H1 (cell line): ENCODE measurements around the gene HAVCR1. TPM values are rescaled to one million over a fixed set of nuclear protein-coding genes. Genes with fewer than 3 reads are reported as not detected.

ENCODE experiments used
- polyA plus RNA-seq, 7 experiments: library from polyadenylated mRNA; depleted of rRNA in 3 of 7; stranded (reverse) in 5 of 7; unstranded in 2 of 7; fragments of >200 nt in 5 of 7; fragments of 200-250 nt in 2 of 7; gene quantifications; 1 replicate in 5 of 7; 2 replicates in 1 of 7; 4 replicates in 1 of 7; pipeline versions ENCODE4 v1.2.1 to v1.2.3, GENCODE V29; 2011 to 2013; ENCODE audit warnings: missing spikeins in 2 of 7, mixed read lengths in 2 of 7
- total RNA-seq: library from RNA; stranded (reverse); fragmentation: NEBNext Ultra II Directional; extraction: Animal tissue kit (Norgen Biotek cat#: 25700); gene quantifications from 2 replicates; pipeline ENCODE4 v1.2.1, GENCODE V29; 2021
- TF ChIP-seq, protein P1 (sequence below): fragments of 300-600 bp; sonication (generic); IDR thresholded peaks from 2 replicates; pipeline ENCODE4 v1.7.1; 2012; ENCODE audit warnings: low read length, moderate library complexity, mild to moderate bottlenecking, inconsistent platforms; ENCODE audit not compliant: insufficient replicate concordance

The HAVCR1 gene
- total and polyA plus RNA-seq, 2 of the 8 experiments (the other 6 are each of a cell fraction or from before 2014, with no cell fraction given) = not detected

- TF ChIP-seq, protein P1, sequence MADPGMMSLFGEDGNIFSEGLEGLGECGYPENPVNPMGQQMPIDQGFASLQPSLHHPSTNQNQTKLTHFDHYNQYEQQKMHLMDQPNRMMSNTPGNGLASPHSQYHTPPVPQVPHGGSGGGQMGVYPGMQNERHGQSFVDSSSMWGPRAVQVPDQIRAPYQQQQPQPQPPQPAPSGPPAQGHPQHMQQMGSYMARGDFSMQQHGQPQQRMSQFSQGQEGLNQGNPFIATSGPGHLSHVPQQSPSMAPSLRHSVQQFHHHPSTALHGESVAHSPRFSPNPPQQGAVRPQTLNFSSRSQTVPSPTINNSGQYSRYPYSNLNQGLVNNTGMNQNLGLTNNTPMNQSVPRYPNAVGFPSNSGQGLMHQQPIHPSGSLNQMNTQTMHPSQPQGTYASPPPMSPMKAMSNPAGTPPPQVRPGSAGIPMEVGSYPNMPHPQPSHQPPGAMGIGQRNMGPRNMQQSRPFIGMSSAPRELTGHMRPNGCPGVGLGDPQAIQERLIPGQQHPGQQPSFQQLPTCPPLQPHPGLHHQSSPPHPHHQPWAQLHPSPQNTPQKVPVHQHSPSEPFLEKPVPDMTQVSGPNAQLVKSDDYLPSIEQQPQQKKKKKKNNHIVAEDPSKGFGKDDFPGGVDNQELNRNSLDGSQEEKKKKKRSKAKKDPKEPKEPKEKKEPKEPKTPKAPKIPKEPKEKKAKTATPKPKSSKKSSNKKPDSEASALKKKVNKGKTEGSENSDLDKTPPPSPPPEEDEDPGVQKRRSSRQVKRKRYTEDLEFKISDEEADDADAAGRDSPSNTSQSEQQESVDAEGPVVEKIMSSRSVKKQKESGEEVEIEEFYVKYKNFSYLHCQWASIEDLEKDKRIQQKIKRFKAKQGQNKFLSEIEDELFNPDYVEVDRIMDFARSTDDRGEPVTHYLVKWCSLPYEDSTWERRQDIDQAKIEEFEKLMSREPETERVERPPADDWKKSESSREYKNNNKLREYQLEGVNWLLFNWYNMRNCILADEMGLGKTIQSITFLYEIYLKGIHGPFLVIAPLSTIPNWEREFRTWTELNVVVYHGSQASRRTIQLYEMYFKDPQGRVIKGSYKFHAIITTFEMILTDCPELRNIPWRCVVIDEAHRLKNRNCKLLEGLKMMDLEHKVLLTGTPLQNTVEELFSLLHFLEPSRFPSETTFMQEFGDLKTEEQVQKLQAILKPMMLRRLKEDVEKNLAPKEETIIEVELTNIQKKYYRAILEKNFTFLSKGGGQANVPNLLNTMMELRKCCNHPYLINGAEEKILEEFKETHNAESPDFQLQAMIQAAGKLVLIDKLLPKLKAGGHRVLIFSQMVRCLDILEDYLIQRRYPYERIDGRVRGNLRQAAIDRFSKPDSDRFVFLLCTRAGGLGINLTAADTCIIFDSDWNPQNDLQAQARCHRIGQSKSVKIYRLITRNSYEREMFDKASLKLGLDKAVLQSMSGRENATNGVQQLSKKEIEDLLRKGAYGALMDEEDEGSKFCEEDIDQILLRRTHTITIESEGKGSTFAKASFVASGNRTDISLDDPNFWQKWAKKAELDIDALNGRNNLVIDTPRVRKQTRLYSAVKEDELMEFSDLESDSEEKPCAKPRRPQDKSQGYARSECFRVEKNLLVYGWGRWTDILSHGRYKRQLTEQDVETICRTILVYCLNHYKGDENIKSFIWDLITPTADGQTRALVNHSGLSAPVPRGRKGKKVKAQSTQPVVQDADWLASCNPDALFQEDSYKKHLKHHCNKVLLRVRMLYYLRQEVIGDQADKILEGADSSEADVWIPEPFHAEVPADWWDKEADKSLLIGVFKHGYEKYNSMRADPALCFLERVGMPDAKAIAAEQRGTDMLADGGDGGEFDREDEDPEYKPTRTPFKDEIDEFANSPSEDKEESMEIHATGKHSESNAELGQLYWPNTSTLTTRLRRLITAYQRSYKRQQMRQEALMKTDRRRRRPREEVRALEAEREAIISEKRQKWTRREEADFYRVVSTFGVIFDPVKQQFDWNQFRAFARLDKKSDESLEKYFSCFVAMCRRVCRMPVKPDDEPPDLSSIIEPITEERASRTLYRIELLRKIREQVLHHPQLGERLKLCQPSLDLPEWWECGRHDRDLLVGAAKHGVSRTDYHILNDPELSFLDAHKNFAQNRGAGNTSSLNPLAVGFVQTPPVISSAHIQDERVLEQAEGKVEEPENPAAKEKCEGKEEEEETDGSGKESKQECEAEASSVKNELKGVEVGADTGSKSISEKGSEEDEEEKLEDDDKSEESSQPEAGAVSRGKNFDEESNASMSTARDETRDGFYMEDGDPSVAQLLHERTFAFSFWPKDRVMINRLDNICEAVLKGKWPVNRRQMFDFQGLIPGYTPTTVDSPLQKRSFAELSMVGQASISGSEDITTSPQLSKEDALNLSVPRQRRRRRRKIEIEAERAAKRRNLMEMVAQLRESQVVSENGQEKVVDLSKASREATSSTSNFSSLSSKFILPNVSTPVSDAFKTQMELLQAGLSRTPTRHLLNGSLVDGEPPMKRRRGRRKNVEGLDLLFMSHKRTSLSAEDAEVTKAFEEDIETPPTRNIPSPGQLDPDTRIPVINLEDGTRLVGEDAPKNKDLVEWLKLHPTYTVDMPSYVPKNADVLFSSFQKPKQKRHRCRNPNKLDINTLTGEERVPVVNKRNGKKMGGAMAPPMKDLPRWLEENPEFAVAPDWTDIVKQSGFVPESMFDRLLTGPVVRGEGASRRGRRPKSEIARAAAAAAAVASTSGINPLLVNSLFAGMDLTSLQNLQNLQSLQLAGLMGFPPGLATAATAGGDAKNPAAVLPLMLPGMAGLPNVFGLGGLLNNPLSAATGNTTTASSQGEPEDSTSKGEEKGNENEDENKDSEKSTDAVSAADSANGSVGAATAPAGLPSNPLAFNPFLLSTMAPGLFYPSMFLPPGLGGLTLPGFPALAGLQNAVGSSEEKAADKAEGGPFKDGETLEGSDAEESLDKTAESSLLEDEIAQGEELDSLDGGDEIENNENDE = no peak
Observed at GRCh38 chr5:157063776-157064430, 5.0 kb upstream of the HAVCR1 start (continued).
